Ovary (tissue), 3 donors: ENCODE results near the gene IQSEC1.

ENCODE experiments used
- EP300 ChIP-seq: sonication (generic); formaldehyde crosslinking; IDR thresholded peaks from one replicate; pipeline ENCODE4 v1.6.1; 2017; ENCODE audit warnings: antibody characterized with exemption
- TF ChIP-seq, protein P1 (sequence below), 3 donors: fragments of 450-650 bp in 2 of 3; fragments of 200-600 bp in 1 of 3; IDR thresholded peaks; one replicate each; pipeline versions ENCODE4 v1.5.1 to v1.8.0; 2016 to 2022; ENCODE audit warnings: antibody characterized with exemption in 3 of 3, mild to moderate bottlenecking in 1 of 3
- donor health status: DM: no; HTN: no; CAD: no.

DNA sequence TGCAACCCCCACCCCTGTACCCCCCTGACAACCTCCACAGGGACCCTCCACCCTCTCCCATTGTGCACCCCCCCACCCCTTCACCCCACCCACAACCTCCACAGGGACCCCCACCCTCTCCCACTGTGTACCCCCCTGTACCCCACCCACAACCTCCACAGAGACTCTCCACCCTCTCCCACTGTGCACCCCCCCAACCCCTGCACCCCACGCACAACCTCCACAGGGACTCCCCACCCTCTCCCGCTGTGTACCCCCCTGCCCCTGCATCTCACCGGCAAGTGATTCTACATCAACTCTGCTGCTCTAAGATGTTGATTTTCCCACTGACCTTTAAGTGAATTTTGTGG lies 180.4 kb downstream of the IQSEC1 start:
- TF ChIP-seq, protein P1, sequence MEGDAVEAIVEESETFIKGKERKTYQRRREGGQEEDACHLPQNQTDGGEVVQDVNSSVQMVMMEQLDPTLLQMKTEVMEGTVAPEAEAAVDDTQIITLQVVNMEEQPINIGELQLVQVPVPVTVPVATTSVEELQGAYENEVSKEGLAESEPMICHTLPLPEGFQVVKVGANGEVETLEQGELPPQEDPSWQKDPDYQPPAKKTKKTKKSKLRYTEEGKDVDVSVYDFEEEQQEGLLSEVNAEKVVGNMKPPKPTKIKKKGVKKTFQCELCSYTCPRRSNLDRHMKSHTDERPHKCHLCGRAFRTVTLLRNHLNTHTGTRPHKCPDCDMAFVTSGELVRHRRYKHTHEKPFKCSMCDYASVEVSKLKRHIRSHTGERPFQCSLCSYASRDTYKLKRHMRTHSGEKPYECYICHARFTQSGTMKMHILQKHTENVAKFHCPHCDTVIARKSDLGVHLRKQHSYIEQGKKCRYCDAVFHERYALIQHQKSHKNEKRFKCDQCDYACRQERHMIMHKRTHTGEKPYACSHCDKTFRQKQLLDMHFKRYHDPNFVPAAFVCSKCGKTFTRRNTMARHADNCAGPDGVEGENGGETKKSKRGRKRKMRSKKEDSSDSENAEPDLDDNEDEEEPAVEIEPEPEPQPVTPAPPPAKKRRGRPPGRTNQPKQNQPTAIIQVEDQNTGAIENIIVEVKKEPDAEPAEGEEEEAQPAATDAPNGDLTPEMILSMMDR (IDR thresholded peaks at IDR 0.05), result no peak
- no peak for TF ChIP-seq EP300
